ENCODE measurements around the gene TMPRSS11E.

GRCh38 chr4:68401231-68401630 is 46.0 kb upstream of the TMPRSS11E start:
- TF ChIP-seq POLR2A (IDR thresholded peaks at IDR 0.05) = no peak
- no peak for TF ChIP-seq CTCF (IDR thresholded peaks at IDR 0.05)
- TF ChIP-seq POLR2AphosphoS5 (IDR thresholded peaks at IDR 0.05) = no peak
- TF ChIP-seq EP300 (IDR thresholded peaks at IDR 0.05) = no peak

All from upper lobe of left lung (tissue), 4 donors.